GM12878 (cell line): ENCODE data around the gene VBP1. TPM values are rescaled to one million over a fixed set of nuclear protein-coding genes. Genes with fewer than 3 reads are reported as not detected.

ENCODE experiments used
- ATAC-seq: fragments of 200-7000 bp; cut with Tn5 transposase; 3 replicates; pipeline ENCODE4 v1.9.1; 2020; ENCODE audit warnings: mild to moderate bottlenecking, moderate library complexity
- BruUV-seq: library from RNA; stranded (reverse); fragments of 400-500 nt; replicated peaks from 2 replicates; lab custom pipeline; 2021; lab: Mats Ljungman, UMichigan
- CTCF ChIA-PET: fragments of 300-600 bp; sonication (Branson Sonifier 250); formaldehyde crosslinking; extraction: SDS; loops from one replicate; lab custom pipeline; 2021; ENCODE audit warnings: inconsistent platforms; lab: Yijun Ruan, JAX
- POLR2A ChIA-PET: fragments of 350-600 bp; formaldehyde crosslinking; extraction: SDS; loops from one replicate; lab custom pipeline; 2021; ENCODE audit warnings: inconsistent platforms; lab: Charles Lee
- RAD21 ChIA-PET: fragments of 300-600 bp; sonication (Branson Sonifier 250); formaldehyde crosslinking; loops from one replicate; lab custom pipeline; 2023; ENCODE audit warnings: antibody characterized with exemption; ENCODE audit not compliant: unreplicated experiment; lab: Charles Lee
- SMC1A ChIA-PET: fragments of 300-600 bp; sonication (Branson Sonifier 250); formaldehyde crosslinking; loops from one replicate; lab custom pipeline; 2023; ENCODE audit not compliant: unreplicated experiment, uncharacterized antibody; lab: Charles Lee
- DNase-seq: peaks from one replicate; pipeline ENCODE4 v3.0.0-alpha.2; 2011; ENCODE audit warnings: low read depth, low spot score
- FAIRE-seq: peaks from 3 replicates; lab custom pipeline; 2011; peaks lifted over from hg19 to GRCh38; lab: Jason Lieb, UNC
- H2AFZ ChIP-seq: 2 replicates; pipeline ENCODE4 v1.6.0; 2011; ENCODE audit warnings: low read depth, low read length, control low read depth; ENCODE audit not compliant: control insufficient read depth
- H3K27ac ChIP-seq: 2 replicates; pipeline ENCODE4 v1.5.1; 2011; ENCODE audit warnings: control low read depth; ENCODE audit not compliant: control insufficient read depth, insufficient read depth
- H3K27me3 ChIP-seq, 2 experiments: replicated peaks in 1 of 2; 2 replicates each; pipeline versions ENCODE4 v1.6.0 to v1.6.1; 2011; ENCODE audit warnings: low read length in 1 of 2; ENCODE audit not compliant: control insufficient read depth in 2 of 2, insufficient read depth in 2 of 2
- H3K36me3 ChIP-seq, 2 experiments: 2 replicates each; pipeline ENCODE4 v1.5.1; 2011; ENCODE audit warnings: low read length in 1 of 2; ENCODE audit not compliant: control insufficient read depth in 2 of 2, insufficient read depth in 2 of 2
- H3K4me1 ChIP-seq: 2 replicates; pipeline ENCODE4 v1.6.1; 2011; ENCODE audit warnings: mild to moderate bottlenecking, low read length, moderate library complexity, mixed read lengths; ENCODE audit not compliant: control insufficient read depth, insufficient read depth
- H3K4me2 ChIP-seq: 2 replicates; pipeline ENCODE4 v1.6.0; 2011; ENCODE audit warnings: control low read depth; ENCODE audit not compliant: control insufficient read depth, insufficient read depth
- H3K4me3 ChIP-seq: fragments of 200-600 bp; sonication (generic); 2 replicates; pipeline ENCODE4 v1.5.1; 2016
- H3K79me2 ChIP-seq: 2 replicates; pipeline ENCODE4 v1.6.0; 2011; ENCODE audit warnings: low read length; ENCODE audit not compliant: control insufficient read depth, insufficient read depth
- H3K9ac ChIP-seq: 2 replicates; pipeline ENCODE4 v1.8.0; 2011; ENCODE audit warnings: low read length, control low read depth, mixed read lengths; ENCODE audit not compliant: control insufficient read depth, insufficient read depth
- H3K9me3 ChIP-seq: replicated peaks from 3 replicates; pipeline ENCODE4 v1.5.1; 2011; ENCODE audit warnings: mild to moderate bottlenecking, low read length; ENCODE audit not compliant: control insufficient read depth, insufficient read depth
- H4K20me1 ChIP-seq: 2 replicates; pipeline ENCODE4 v1.6.0; 2011; ENCODE audit not compliant: control insufficient read depth, insufficient read depth
- FOS ChIP-seq: IDR thresholded peaks from 3 replicates; pipeline ENCODE4 v1.6.1; 2011; ENCODE audit warnings: borderline replicate concordance; ENCODE audit not compliant: insufficient read length; ENCODE audit errors: extremely low read depth
- PAX5 ChIP-seq: IDR thresholded peaks from 2 replicates; pipeline ENCODE4 v1.6.1; 2011; ENCODE audit warnings: low read depth, low read length, borderline replicate concordance
- PML ChIP-seq: IDR thresholded peaks from 2 replicates; pipeline ENCODE4 v1.6.1; 2012; ENCODE audit warnings: low read length, inconsistent platforms
- SREBF1 ChIP-seq: IDR thresholded peaks from 2 replicates; pipeline ENCODE4 v1.6.1; 2012; ENCODE audit warnings: mild to moderate bottlenecking, low read length
- WGBS: methylation state at CpG from one replicate; pipeline ENCODE4 v1.1.6; 2016; ENCODE audit warnings: low lambda C conversion rate; ENCODE audit not compliant: insufficient replicate concordance, insufficient coverage; ENCODE audit errors: missing lambda C conversion rate; 5-methylcytosine and 5-hydroxymethylcytosine counted together
- in situ Hi-C: fragments of 300-500 bp; cut with MboI; formaldehyde crosslinking; loops from 9 replicates; pipeline ENCODE4 v1.14.3; 2018; ENCODE audit warnings: mixed read lengths
- intact Hi-C: fragments of 100-400 bp; cut with micrococcal nuclease; formaldehyde crosslinking; loops from one replicate; pipeline ENCODE4 v1.14.2; 2022; ENCODE audit not compliant: unreplicated experiment
- polyA plus RNA-seq, 11 experiments: library from polyadenylated mRNA; depleted of rRNA in 4 of 11; unstranded in 6 of 11; stranded (reverse) in 5 of 11; fragments of >200 nt; fragmentation: Nextera tagmentation in 4 of 11; fragmentation: Illumina TruSeq in 1 of 11; extraction: Ambion mirVana in 4 of 11; extraction: Trizol in 1 of 11; gene quantifications; 1 replicate in 1 of 11; 2 replicates in 10 of 11; pipeline versions ENCODE4 v1.2.1 to v1.2.3, GENCODE V29; 2011 to 2016; ENCODE audit warnings: inconsistent platforms in 2 of 11, missing spikeins in 2 of 11, low read depth in 1 of 11
- total RNA-seq, 4 experiments: library from RNA; depleted of rRNA in 3 of 4; stranded (reverse); fragments of >200 nt in 3 of 4; fragmentation: Illumina TruSeq in 1 of 4; extraction: Trizol in 1 of 4; gene quantifications; 2 replicates each; pipeline versions ENCODE4 v1.2.1 to v1.2.3, GENCODE V29; 2013 to 2021

The VBP1 gene
- total and polyA plus RNA-seq, 10 of the 15 experiments (the other 5 are each of a cell fraction or from before 2014, with no cell fraction given), result 56.4 to 182 (median 102) TPM

DNA sequence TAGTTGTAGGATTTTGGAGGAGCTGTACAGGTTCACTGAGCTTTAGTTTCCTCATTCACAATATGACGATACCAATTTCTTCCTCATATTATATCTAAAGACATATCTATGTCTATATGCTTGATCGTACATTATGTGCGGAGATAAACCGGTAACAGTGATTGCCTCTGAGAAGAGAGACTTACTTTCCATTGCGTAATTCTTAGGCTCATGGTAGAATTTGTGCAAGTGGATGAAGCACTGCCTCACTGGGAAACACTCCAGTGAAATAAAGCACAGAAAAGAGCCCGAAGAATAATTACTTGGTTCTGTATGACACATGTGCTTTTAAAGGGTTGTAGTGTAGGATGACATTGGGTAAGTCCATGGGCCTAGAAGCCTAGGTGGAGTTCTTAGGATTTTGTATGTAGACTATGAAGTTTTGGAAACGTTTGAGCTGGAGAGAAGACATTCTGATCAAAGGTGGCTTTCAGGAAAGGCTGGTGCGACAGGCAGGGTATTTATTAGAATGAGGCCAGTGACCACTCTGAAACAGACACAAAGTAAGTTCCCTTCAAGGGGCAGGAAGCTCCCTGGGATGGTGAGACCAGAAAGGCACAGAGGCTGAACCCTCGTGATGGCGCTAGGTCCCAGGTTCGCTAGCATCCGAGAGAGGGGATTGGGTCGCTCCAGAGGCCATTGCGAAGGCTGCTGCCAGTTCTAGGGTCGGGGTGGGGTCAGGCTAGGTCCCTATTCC is 649 bp upstream of the VBP1 start:
- peak overlapping the region; percentile 53 for H3K4me3 ChIP-seq
- no peak for FAIRE-seq
- TF ChIP-seq SREBF1 (no peak), FOS (no peak), PML (no peak), PAX5 (peak; percentile 4; the same call in 1 of the 2 replicates)

More for the DNA sequence above, 649 bp upstream of the VBP1 start:
- BruUV-seq, result TSS peak; percentile 73
- no peaks in the 10 kb centered on the region for H4K20me1 ChIP-seq
- intact Hi-C loops (loop anchor here (1.0 to 10.0 kb wide), 3 partner anchors 49 to 231 kb away; partner anchors contain the start of genes BRCC3, CMC4, MTCP1 and RAB39B), in situ Hi-C loops (loop anchor here (5.0 kb wide), 1 partner anchor 52 kb away; no protein-coding TSS in a partner anchor)
- peak overlapping the region; percentile 90 for H2AFZ ChIP-seq
- no peaks in the 10 kb centered on the region for H3K4me1 ChIP-seq
- H3K4me2 ChIP-seq, result peak overlapping the region; percentile 61
- SMC1A ChIA-PET, result interaction anchor here (1.0 to 1.9 kb wide), 2 partner anchors 15 to 47 kb away, joined by 3 to 5 read pairs; no protein-coding TSS in a partner anchor
- H3K36me3 ChIP-seq, result no peaks in the 10 kb centered on the region
- H3K27ac ChIP-seq, result peak overlapping the region; percentile 82
- RAD21 ChIA-PET, result interaction anchor here (1.0 to 2.8 kb wide), 5 partner anchors 13 to 117 kb away, joined by 3 to 16 read pairs (median 3); no protein-coding TSS in a partner anchor
- 47% methylated on average over 15 of the region's 15 CpGs for WGBS
- peak overlapping the region; percentile 86 for H3K9ac ChIP-seq
- H3K79me2 ChIP-seq, result peaks cover 28% of the 10 kb centered on the region
- ATAC-seq (peak; percentile 54), DNase-seq (no peak)
- H3K27me3 ChIP-seq, result no peaks in the 10 kb centered on the region
- POLR2A ChIA-PET, result interaction anchor here (0.6 to 2.1 kb wide), 3 partner anchors 9 to 15 kb away, joined by 3 to 11 read pairs (median 3); no protein-coding TSS in a partner anchor
- no peaks in the 10 kb centered on the region; the same call in 1 of the 3 replicates for H3K9me3 ChIP-seq
- CTCF ChIA-PET, result interaction anchor here (1.0 to 1.7 kb wide), 7 partner anchors 11 to 298 kb away, joined by 3 to 6 read pairs (median 4); no protein-coding TSS in a partner anchor
